DOHH2 (cell line): Measurements from ENCODE around the gene PPP1R13B.

Experiments
- CTCF ChIP-seq: fragments of 200-600 bp; sonication (generic); IDR thresholded peaks from one replicate; pipeline ENCODE4 v1.5.1; 2014; ENCODE audit warnings: antibody characterized with exemption, mild to moderate bottlenecking, low read depth, low read length; ENCODE audit not compliant: poor library complexity, severe bottlenecking
- EZH2phosphoT487 ChIP-seq: fragments of 200-600 bp; sonication (generic); IDR thresholded peaks from 2 replicates; pipeline ENCODE4 v1.6.1; 2017; ENCODE audit warnings: borderline replicate concordance, mild to moderate bottlenecking, antibody characterized with exemption, low read length, moderate library complexity, mixed read lengths

GRCh38 chr14:103828315-103828967 lies 18.9 kb downstream of the PPP1R13B start:
- TF ChIP-seq CTCF, result no peak
- TF ChIP-seq EZH2phosphoT487, result no peak
